H9 (cell line): Measurements from ENCODE around the gene VAV2. TPM values are rescaled to one million over a fixed set of nuclear protein-coding genes. Genes with fewer than 3 reads are reported as not detected.

Experiments
- DNase-seq: peaks from one replicate; pipeline ENCODE4 v3.0.0-alpha.2; 2017
- H2AFZ ChIP-seq: one replicate; pipeline ENCODE4 v1.6.1; 2013; ENCODE audit warnings: mild to moderate bottlenecking, low read length, control low read depth, moderate library complexity
- H2AK5ac ChIP-seq: 2 replicates; pipeline ENCODE4 v1.6.1; 2013; ENCODE audit warnings: low read length, control low read depth, mixed read lengths; ENCODE audit not compliant: insufficient read length
- H2BK120ac ChIP-seq: one replicate; pipeline ENCODE4 v1.6.1; 2013; ENCODE audit warnings: low read depth, mild to moderate bottlenecking, low read length, control low read depth, inconsistent platforms; ENCODE audit not compliant: poor library complexity, severe bottlenecking
- H2BK12ac ChIP-seq: 2 replicates; pipeline ENCODE4 v1.6.1; 2013; ENCODE audit warnings: low read length, control low read depth, mixed read lengths, low read depth; ENCODE audit not compliant: insufficient read length
- H2BK15ac ChIP-seq: 2 replicates; pipeline ENCODE4 v1.6.1; 2013; ENCODE audit warnings: low read depth, low read length, control low read depth
- H2BK20ac ChIP-seq: one replicate; pipeline ENCODE4 v1.6.1; 2013; ENCODE audit warnings: low read depth, mild to moderate bottlenecking, low read length, control low read depth, inconsistent platforms; ENCODE audit not compliant: poor library complexity, severe bottlenecking
- H2BK5ac ChIP-seq: 2 replicates; pipeline ENCODE4 v1.6.1; 2013; ENCODE audit warnings: low read length, control low read depth, mixed read lengths; ENCODE audit not compliant: insufficient read length
- H3K14ac ChIP-seq: 2 replicates; pipeline ENCODE4 v1.6.1; 2013; ENCODE audit warnings: low read length, control low read depth; ENCODE audit not compliant: insufficient read depth
- H3K18ac ChIP-seq: 2 replicates; pipeline ENCODE4 v1.6.1; 2013; ENCODE audit warnings: low read depth, mild to moderate bottlenecking, mixed read lengths, low read length, control low read depth; ENCODE audit not compliant: insufficient read length
- H3K23ac ChIP-seq: 2 replicates; pipeline ENCODE4 v1.6.1; 2013; ENCODE audit warnings: low read length, control low read depth, mixed read lengths, low read depth; ENCODE audit not compliant: insufficient read length
- H3K23me2 ChIP-seq: 2 replicates; pipeline ENCODE4 v1.6.1; 2013; ENCODE audit warnings: low read depth, mild to moderate bottlenecking, mixed read lengths, low read length, control low read depth; ENCODE audit not compliant: insufficient read length, poor library complexity, severe bottlenecking
- H3K27ac ChIP-seq: 2 replicates; pipeline ENCODE4 v1.5.1; 2013; ENCODE audit warnings: low read length, control low read depth, mixed read lengths, low read depth; ENCODE audit not compliant: insufficient read length
- H3K27me3 ChIP-seq: 2 replicates; pipeline ENCODE4 v1.6.1; 2013; ENCODE audit warnings: low read length, control low read depth, inconsistent platforms; ENCODE audit not compliant: insufficient read depth
- H3K4ac ChIP-seq: 2 replicates; pipeline ENCODE4 v1.6.1; 2013; ENCODE audit warnings: low read depth, mild to moderate bottlenecking, control low read depth, inconsistent platforms, low read length, moderate library complexity
- H3K4me1 ChIP-seq: 2 replicates; pipeline ENCODE4 v1.6.1; 2013; ENCODE audit warnings: low read length, control low read depth, inconsistent platforms; ENCODE audit not compliant: insufficient read depth
- H3K4me2 ChIP-seq: 2 replicates; pipeline ENCODE4 v1.6.1; 2013; ENCODE audit warnings: low read length, control low read depth, mixed read lengths; ENCODE audit not compliant: insufficient read length, insufficient read depth
- H3K56ac ChIP-seq: 2 replicates; pipeline ENCODE4 v1.6.1; 2013; ENCODE audit warnings: low read depth, mild to moderate bottlenecking, mixed read lengths, low read length, control low read depth; ENCODE audit not compliant: insufficient read length
- H3K79me1 ChIP-seq: 2 replicates; pipeline ENCODE4 v1.6.1; 2013; ENCODE audit warnings: low read depth, mild to moderate bottlenecking, moderate library complexity, low read length, control low read depth, inconsistent platforms; ENCODE audit not compliant: insufficient read depth, poor library complexity, severe bottlenecking
- H3K79me2 ChIP-seq: 2 replicates; pipeline ENCODE4 v1.6.1; 2013; ENCODE audit warnings: low read length, control low read depth, inconsistent platforms; ENCODE audit not compliant: insufficient read depth
- H3K9ac ChIP-seq: 2 replicates; pipeline ENCODE4 v1.6.1; 2013; ENCODE audit warnings: low read length, control low read depth, mixed read lengths; ENCODE audit not compliant: insufficient read length; ENCODE audit errors: extremely low read depth
- H3K9me3 ChIP-seq: one replicate; pipeline ENCODE4 v1.6.1; 2013; ENCODE audit warnings: low read depth, low read length, inconsistent platforms; ENCODE audit not compliant: control insufficient read depth
- H3T11ph ChIP-seq: one replicate; pipeline ENCODE4 v1.6.1; 2013; ENCODE audit warnings: mild to moderate bottlenecking, low read length, control low read depth, inconsistent platforms
- H4K20me1 ChIP-seq: one replicate; pipeline ENCODE4 v1.6.1; 2013; ENCODE audit not compliant: control insufficient read depth, insufficient read length, insufficient read depth
- H4K5ac ChIP-seq: 2 replicates; pipeline ENCODE4 v1.6.1; 2013; ENCODE audit warnings: low read depth, mild to moderate bottlenecking, mixed read lengths, low read length, control low read depth; ENCODE audit not compliant: insufficient read length
- H4K8ac ChIP-seq: replicated peaks from 2 replicates; pipeline ENCODE4 v1.6.1; 2013; ENCODE audit warnings: low read length, control low read depth, mixed read lengths, low read depth; ENCODE audit not compliant: insufficient read length
- H4K91ac ChIP-seq: 2 replicates; pipeline ENCODE4 v1.6.1; 2013; ENCODE audit warnings: low read depth, mild to moderate bottlenecking, moderate library complexity, mixed read lengths, low read length, control low read depth; ENCODE audit not compliant: insufficient read length
- H3K27ac Mint-ChIP-seq, 3 experiments: 2 replicates in 2 of 3; 3 replicates in 1 of 3; pipeline ENCODE4 v1.8.0; 2020 to 2021; ENCODE audit warnings: mixed read lengths in 3 of 3, mild to moderate bottlenecking in 1 of 3, moderate library complexity in 1 of 3
- H3K27me3 Mint-ChIP-seq: 2 replicates; pipeline ENCODE4 v1.8.0; 2021; ENCODE audit warnings: low read depth, mild to moderate bottlenecking, moderate library complexity, mixed read lengths
- H3K36me3 Mint-ChIP-seq, 3 experiments: 2 replicates in 2 of 3; 3 replicates in 1 of 3; pipeline ENCODE4 v1.8.0; 2020 to 2021; ENCODE audit warnings: low read depth in 3 of 3, mixed read lengths in 3 of 3; ENCODE audit not compliant: insufficient read depth in 1 of 3
- H3K4me1 Mint-ChIP-seq, 2 experiments: 2 replicates each; pipeline ENCODE4 v1.8.0; 2020; ENCODE audit warnings: mixed read lengths in 2 of 2
- H3K4me3 Mint-ChIP-seq, 2 experiments: 2 replicates in 1 of 2; 3 replicates in 1 of 2; pipeline ENCODE4 v1.8.0; 2020 to 2021; ENCODE audit warnings: mild to moderate bottlenecking in 2 of 2, mixed read lengths in 2 of 2, moderate library complexity in 1 of 2
- H3K9me3 Mint-ChIP-seq, 2 experiments: 2 replicates in 1 of 2; 3 replicates in 1 of 2; pipeline ENCODE4 v1.8.0; 2020; ENCODE audit warnings: mild to moderate bottlenecking in 2 of 2, mixed read lengths in 2 of 2, moderate library complexity in 1 of 2
- WGBS: extraction: QIAGEN DNeasy Blood & Tissue Kit; methylation state at CpG from one replicate; pipeline ENCODE4 v1.1.7; 2013; ENCODE audit warnings: missing lambda C conversion rate, low lambda C conversion rate, mixed read lengths; ENCODE audit not compliant: insufficient read length; ENCODE audit errors: extremely low coverage; 5-methylcytosine and 5-hydroxymethylcytosine counted together
- total RNA-seq: library from RNA; stranded (reverse); gene quantifications from 2 replicates; pipeline ENCODE4 v1.2.1, GENCODE V29; 2021
- TF ChIP-seq, protein P1 (sequence below): fragments of 200-600 bp; sonication (generic); conservative IDR thresholded peaks from 3 replicates; pipeline ENCODE4 v1.8.0; 2021; ENCODE audit warnings: antibody characterized with exemption, mild to moderate bottlenecking

VAV2 gene
- total RNA-seq, 1 experiment from 2014 or later = 58.7 TPM

- H2AFZ ChIP-seq = no peak overlapping the region
- Mint-ChIP-seq H3K27me3 (no peaks in the 10 kb centered on the region), H3K27ac (peak overlapping the region; percentile 60 to 93 (median 88); a peak in 5 of 7 replicates), H3K36me3 (no peaks in the 10 kb centered on the region; a peak in 1 of 7 replicates), H3K4me1 (peaks cover 12 to 22% of the 10 kb centered on the region in 2 experiments), H3K9me3 (no peaks in the 10 kb centered on the region), H3K4me3 (no peak overlapping the region)
- no peak overlapping the region for H2BK15ac ChIP-seq
- no peak overlapping the region for H3K23ac ChIP-seq
- H3K79me2 ChIP-seq = no peaks in the 10 kb centered on the region
- peak; percentile 21 for DNase-seq
- no peak overlapping the region for H2BK20ac ChIP-seq
- H4K91ac ChIP-seq = no peak overlapping the region
- H3K14ac ChIP-seq = no peak overlapping the region
- no peak overlapping the region for H3K18ac ChIP-seq
- TF ChIP-seq, protein P1, sequence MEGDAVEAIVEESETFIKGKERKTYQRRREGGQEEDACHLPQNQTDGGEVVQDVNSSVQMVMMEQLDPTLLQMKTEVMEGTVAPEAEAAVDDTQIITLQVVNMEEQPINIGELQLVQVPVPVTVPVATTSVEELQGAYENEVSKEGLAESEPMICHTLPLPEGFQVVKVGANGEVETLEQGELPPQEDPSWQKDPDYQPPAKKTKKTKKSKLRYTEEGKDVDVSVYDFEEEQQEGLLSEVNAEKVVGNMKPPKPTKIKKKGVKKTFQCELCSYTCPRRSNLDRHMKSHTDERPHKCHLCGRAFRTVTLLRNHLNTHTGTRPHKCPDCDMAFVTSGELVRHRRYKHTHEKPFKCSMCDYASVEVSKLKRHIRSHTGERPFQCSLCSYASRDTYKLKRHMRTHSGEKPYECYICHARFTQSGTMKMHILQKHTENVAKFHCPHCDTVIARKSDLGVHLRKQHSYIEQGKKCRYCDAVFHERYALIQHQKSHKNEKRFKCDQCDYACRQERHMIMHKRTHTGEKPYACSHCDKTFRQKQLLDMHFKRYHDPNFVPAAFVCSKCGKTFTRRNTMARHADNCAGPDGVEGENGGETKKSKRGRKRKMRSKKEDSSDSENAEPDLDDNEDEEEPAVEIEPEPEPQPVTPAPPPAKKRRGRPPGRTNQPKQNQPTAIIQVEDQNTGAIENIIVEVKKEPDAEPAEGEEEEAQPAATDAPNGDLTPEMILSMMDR = no peak
- H4K20me1 ChIP-seq = no peaks in the 10 kb centered on the region
- no peak overlapping the region for H3K4me2 ChIP-seq
- H3K9ac ChIP-seq = no peak overlapping the region
- no peaks in the 10 kb centered on the region for H3K79me1 ChIP-seq
- no peak overlapping the region for H4K8ac ChIP-seq
- H3K27ac ChIP-seq = no peak overlapping the region
- H3K27me3 ChIP-seq = no peaks in the 10 kb centered on the region
- H3T11ph ChIP-seq = no peak overlapping the region
- no peak overlapping the region for H3K4ac ChIP-seq
- H3K56ac ChIP-seq = no peak overlapping the region
- no peak overlapping the region for H4K5ac ChIP-seq
- no CpG with 5 or more reads among the region's 23 CpGs for WGBS
- no peak overlapping the region for H2AK5ac ChIP-seq
- H2BK5ac ChIP-seq = no peak overlapping the region
- no peak overlapping the region for H2BK12ac ChIP-seq
- peaks cover 2% of the 10 kb centered on the region for H3K23me2 ChIP-seq
- no peaks in the 10 kb centered on the region for H3K9me3 ChIP-seq
- H2BK120ac ChIP-seq = no peak overlapping the region
- no peaks in the 10 kb centered on the region for H3K4me1 ChIP-seq
Observed at GRCh38 chr9:133715295-133715865, 276.7 kb downstream of the VAV2 start.
